HCT116 (cell line): ENCODE results near the gene UBAC2.

Source experiments
- CEBPB ChIP-seq: IDR thresholded peaks from 2 replicates; pipeline ENCODE4 v1.6.1; 2012; ENCODE audit warnings: low read depth
- CTCF ChIP-seq, 3 experiments: fragments of 200-600 bp in 1 of 3; sonication (generic) in 1 of 3; IDR thresholded peaks in 2 of 3; conservative IDR thresholded peaks in 1 of 3; 2 replicates each; pipeline ENCODE4 v1.5.1; 2012 to 2017; ENCODE audit warnings: low read depth in 2 of 3, low read length in 2 of 3, antibody characterized with exemption in 1 of 3, borderline replicate concordance in 1 of 3, control low read depth in 1 of 3, mild to moderate bottlenecking in 1 of 3, mixed read lengths in 1 of 3, mixed run types in 1 of 3, moderate library complexity in 1 of 3; ENCODE audit not compliant: insufficient read depth in 1 of 3
- POLR2A ChIP-seq: IDR thresholded peaks from 2 replicates; pipeline ENCODE4 v1.7.0; 2011; ENCODE audit warnings: borderline replicate concordance; ENCODE audit not compliant: insufficient read depth, insufficient read length; ENCODE audit errors: extremely low read depth
- RAD21 ChIP-seq: IDR thresholded peaks from 2 replicates; pipeline ENCODE4 v1.6.1; 2012; ENCODE audit warnings: low read depth, mild to moderate bottlenecking
- YY1 ChIP-seq: IDR thresholded peaks from 2 replicates; pipeline ENCODE4 v1.6.1; 2011; ENCODE audit warnings: low read length, low read depth, moderate library complexity, mild to moderate bottlenecking; ENCODE audit not compliant: insufficient replicate concordance; ENCODE audit errors: extremely low read depth
- TF ChIP-seq, protein P1 (sequence below): IDR thresholded peaks from 2 replicates; pipeline ENCODE4 v1.6.1; 2012; ENCODE audit warnings: low read depth

DNA sequence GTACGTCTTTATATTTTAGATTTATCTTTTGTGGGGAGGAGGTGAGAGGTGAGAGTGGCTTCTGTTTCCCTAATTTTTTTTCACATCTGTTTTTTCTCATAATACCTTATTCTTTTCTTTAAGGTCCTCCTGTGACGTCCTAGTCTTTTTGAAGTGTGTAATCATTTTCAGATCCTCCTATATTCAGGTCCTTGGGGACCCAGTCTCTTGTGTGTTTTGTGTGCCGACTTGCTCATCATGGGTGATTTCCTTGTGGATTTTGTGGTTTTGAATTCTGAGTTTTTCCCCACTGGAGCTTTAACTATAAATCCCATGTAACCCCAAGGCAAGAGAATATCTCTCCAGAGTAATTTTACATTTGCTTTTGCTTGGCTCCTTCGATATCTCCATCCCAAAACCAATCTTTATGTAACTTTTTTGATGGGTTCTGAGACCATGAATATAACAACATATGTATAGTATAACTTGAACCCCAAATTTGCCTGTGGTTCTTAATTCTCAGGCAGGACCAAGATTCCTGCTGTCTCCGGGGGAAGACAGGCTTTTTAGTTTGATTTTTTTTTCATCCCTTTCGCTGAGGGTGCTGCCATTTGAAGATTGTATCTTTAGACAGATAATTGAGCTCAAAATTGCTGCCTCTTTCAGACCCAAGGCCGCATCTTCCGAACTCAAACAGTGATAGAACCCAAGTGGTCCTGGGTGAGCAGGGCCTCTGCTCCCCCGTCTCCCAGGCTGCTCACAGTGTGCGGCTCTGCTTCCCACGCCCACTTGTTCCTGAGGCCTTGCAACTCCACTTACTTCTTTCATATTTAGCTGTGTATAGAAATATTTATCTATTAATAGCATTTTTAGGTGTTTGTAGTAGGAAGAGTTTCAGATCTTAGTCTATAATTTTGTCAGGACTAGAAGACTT is 165.7 kb downstream of the UBAC2 start:
- TF ChIP-seq CEBPB = no peak
- TF ChIP-seq, protein P1, sequence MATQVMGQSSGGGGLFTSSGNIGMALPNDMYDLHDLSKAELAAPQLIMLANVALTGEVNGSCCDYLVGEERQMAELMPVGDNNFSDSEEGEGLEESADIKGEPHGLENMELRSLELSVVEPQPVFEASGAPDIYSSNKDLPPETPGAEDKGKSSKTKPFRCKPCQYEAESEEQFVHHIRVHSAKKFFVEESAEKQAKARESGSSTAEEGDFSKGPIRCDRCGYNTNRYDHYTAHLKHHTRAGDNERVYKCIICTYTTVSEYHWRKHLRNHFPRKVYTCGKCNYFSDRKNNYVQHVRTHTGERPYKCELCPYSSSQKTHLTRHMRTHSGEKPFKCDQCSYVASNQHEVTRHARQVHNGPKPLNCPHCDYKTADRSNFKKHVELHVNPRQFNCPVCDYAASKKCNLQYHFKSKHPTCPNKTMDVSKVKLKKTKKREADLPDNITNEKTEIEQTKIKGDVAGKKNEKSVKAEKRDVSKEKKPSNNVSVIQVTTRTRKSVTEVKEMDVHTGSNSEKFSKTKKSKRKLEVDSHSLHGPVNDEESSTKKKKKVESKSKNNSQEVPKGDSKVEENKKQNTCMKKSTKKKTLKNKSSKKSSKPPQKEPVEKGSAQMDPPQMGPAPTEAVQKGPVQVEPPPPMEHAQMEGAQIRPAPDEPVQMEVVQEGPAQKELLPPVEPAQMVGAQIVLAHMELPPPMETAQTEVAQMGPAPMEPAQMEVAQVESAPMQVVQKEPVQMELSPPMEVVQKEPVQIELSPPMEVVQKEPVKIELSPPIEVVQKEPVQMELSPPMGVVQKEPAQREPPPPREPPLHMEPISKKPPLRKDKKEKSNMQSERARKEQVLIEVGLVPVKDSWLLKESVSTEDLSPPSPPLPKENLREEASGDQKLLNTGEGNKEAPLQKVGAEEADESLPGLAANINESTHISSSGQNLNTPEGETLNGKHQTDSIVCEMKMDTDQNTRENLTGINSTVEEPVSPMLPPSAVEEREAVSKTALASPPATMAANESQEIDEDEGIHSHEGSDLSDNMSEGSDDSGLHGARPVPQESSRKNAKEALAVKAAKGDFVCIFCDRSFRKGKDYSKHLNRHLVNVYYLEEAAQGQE = no peak
- no peak for TF ChIP-seq POLR2A
- no peak for TF ChIP-seq YY1
- no peak for TF ChIP-seq CTCF (IDR thresholded peaks at IDR 0.05 in 2 of 3, conservative IDR thresholded peaks at IDR 0.05 in 1 of 3; ENCODE audit: borderline replicate concordance in 1 of 3, insufficient read depth in 1 of 3, low read depth in 2 of 3, low read length in 2 of 3)
- TF ChIP-seq RAD21 = no peak
